Retinal pigment epithelial cell (primary cell): ENCODE measurements around the gene VGLL4.

ENCODE experiments used
- DNase-seq: peaks from one replicate; pipeline ENCODE4 v3.0.0-alpha.2; 2010; ENCODE audit warnings: low read depth
- H3K4me3 ChIP-seq: 2 replicates; pipeline ENCODE4 v1.5.1; 2011; ENCODE audit warnings: mild to moderate bottlenecking, low read length, control low read depth, moderate library complexity
- CTCF ChIP-seq: conservative IDR thresholded peaks from 2 replicates; pipeline ENCODE4 v1.5.1; 2011; ENCODE audit warnings: low read depth, low read length, control low read depth, inconsistent platforms

The VGLL4 gene

DNA sequence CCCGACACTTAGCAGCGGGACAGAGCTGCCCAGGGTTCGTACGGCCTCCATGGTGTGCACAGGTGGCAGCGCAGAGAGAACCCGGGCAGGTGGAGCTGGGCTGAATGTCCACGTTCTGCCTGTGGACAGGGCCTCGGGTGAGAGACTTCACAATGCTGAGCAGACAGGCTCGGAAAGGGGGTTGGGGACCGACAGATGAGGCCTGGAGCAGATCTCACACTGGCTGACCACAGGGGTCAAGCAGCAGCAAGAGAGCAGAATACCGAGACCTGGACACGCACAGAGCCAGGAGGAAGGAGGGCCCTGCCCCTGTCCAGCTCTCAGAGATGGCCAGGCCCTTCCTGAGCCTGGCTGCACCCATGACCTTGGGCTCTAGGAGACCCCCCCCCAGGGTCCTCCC, 83.0 kb downstream of the VGLL4 start:
- DNase-seq, result no peak
- no peak for TF ChIP-seq CTCF
- no peak overlapping the region for H3K4me3 ChIP-seq

DNA sequence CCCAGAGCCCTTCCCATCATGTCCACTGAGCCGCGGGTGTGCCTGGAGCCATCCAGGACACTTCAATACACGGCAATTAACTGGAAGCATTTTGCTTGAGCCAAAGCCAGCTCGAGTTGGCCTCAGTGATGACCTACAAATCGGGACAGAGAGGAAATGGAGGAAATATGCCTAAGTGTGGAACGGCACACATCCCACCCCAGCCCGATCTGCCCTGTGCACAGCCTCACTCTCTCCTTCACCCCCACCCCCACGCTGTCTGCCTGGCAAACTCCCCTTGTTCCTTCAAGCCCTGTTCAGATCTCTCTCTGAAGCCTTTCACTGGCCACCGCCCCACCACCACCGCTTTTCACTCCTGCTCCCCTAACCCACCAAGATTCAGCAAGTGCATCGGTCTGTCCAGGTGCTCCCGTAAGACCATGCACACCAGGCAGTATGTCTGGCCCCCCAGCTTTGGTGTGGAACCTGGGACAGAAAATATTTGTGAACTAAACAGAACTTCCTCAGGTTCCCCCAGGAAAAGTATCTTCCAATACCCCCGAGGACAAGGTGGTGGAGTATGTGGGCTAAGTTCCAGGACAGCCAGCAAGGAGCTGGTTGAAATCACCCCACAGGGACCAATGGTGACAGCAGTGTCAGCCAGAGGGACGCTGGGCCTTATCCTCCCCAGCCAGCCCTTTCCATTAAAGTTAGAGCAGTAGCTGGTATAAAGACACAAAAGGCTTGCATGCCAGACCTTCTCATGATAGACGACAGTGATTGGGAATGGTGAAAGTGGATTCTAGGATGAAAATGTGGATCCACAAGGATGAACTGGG, 83.7 kb downstream of the VGLL4 start:
- DNase-seq, result no peak
- no peak for TF ChIP-seq CTCF
- no peak overlapping the region for H3K4me3 ChIP-seq

DNA sequence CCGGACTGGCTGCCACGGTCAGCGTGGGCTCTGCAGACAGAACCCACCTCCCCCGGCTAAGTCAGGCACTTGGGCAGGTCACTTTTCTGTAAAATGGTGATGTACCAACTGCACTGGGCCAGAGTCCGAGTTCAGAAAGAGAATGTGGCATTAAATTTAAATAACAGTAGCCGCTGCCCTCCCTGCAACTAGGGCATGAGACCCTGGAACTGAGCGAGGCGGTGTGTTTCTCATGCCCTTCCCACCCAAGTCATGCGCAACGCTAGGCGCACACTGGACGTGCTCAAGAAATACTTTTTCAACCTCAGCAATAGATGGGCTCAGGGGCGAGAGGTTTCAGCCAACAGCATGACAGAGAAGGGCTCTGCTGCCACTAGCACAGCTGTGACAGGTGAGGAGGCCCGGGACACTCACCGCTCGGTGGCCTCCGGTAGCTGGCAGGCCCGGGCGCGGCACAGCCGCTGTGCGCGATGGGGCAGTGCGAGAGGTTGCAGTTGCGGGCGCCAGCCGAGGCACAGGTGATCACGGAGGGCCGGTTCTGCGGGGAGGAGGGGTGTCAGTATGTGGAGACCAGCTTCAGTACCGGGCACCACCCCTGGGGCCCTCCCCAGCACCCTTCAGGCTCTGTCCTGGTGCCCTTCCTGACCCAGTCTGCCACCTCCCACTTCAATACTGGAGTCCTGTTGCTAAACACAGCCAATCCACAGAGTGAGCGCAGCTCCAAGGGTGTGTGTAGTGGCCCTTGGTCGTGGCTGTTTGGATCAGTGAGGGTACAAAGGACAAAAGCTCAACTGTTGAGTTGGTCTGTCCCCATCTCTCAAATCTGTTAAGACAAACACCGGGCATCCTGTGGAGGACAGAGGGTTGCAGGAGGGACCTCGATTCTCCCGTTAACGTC, 84.5 kb downstream of the VGLL4 start:
- no peak for TF ChIP-seq CTCF
- no peak overlapping the region for H3K4me3 ChIP-seq

GRCh38 chr3:11558411-11558903, 85.3 kb downstream of the VGLL4 start:
- H3K4me3 ChIP-seq, result no peak overlapping the region
- TF ChIP-seq CTCF, result no peak
- no peak for DNase-seq

More for the DNA sequence above, 84.5 kb downstream of the VGLL4 start:
- no peak for DNase-seq

- peak; percentile 65 for DNase-seq
- TF ChIP-seq CTCF, result no peak
- no peak overlapping the region for H3K4me3 ChIP-seq
Observed at GRCh38 chr3:11558002-11558401, 85.7 kb downstream of the VGLL4 start.

- DNase-seq, result no peak
- H3K4me3 ChIP-seq, result no peak overlapping the region
- no peak for TF ChIP-seq CTCF
Observed at GRCh38 chr3:11556851-11557644, 86.7 kb downstream of the VGLL4 start.
